Measurements from ENCODE around the gene ZFYVE28.

DNA sequence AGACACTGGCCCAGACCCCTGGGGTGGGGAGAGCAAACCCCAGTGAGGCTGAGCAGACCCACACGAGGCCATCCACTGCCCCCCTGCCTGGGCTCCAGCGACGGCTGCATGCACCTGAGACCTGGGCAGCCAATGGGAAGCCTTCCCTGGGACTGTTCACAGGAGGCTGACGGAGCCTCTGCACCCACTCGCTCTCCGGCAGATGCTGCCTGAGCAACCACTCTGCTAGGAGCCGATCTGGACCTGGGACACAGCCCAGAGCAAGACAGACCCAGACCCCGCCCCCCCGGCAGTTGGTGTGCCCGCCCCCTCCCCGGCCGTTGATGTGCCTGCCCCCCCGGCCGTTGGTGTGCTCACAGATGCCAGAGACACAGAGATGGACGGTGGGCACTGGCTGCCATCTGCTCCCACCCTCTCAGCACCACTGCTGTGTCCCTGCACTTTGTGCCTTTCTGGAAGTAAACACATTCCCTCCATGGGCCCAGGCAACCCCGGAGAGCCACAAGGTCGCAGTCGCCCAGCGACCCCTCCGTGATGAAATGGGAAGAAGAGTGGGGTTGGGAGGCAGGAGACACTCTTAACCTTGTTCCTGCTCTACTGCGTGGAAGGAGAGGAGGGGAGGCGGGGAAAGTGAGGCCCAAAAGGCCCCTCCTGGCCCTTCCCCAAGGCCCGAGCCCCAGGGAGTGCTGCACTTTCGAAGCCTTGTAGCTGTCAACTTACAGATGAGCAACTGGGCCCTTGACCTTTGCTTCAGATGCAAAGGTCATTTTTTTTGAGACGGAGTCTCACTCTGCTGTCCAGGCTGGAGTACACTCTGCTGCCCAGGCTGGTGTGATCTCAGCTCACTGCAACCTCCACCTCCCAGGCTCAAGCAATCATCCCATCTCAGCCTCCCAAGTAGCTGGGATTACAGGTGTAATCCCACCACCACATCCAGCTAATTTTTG lies 62.0 kb downstream of the ZFYVE28 start:
- TF ChIP-seq, protein P1, sequence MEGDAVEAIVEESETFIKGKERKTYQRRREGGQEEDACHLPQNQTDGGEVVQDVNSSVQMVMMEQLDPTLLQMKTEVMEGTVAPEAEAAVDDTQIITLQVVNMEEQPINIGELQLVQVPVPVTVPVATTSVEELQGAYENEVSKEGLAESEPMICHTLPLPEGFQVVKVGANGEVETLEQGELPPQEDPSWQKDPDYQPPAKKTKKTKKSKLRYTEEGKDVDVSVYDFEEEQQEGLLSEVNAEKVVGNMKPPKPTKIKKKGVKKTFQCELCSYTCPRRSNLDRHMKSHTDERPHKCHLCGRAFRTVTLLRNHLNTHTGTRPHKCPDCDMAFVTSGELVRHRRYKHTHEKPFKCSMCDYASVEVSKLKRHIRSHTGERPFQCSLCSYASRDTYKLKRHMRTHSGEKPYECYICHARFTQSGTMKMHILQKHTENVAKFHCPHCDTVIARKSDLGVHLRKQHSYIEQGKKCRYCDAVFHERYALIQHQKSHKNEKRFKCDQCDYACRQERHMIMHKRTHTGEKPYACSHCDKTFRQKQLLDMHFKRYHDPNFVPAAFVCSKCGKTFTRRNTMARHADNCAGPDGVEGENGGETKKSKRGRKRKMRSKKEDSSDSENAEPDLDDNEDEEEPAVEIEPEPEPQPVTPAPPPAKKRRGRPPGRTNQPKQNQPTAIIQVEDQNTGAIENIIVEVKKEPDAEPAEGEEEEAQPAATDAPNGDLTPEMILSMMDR (IDR thresholded peaks at IDR 0.05) = no peak
- TF ChIP-seq POLR2A (IDR thresholded peaks at IDR 0.05) = no peak

Data from Peyer's patch (tissue), 4 donors.